Measurements from ENCODE around the gene C9orf85. TPM values are rescaled to one million over a fixed set of nuclear protein-coding genes. Genes with fewer than 3 reads are reported as not detected.
A peak's percentile ranks its signal among the peaks of the same experiment; 100 is the strongest.
"Not testable (repeated sequence)": the region's sequence is repeated elsewhere in the genome, so short reads cannot be mapped to it uniquely, and the experiment has no call there.

The C9orf85 gene
- total RNA-seq, 1 experiment from 2014 or later: 10.8 TPM

DNA sequence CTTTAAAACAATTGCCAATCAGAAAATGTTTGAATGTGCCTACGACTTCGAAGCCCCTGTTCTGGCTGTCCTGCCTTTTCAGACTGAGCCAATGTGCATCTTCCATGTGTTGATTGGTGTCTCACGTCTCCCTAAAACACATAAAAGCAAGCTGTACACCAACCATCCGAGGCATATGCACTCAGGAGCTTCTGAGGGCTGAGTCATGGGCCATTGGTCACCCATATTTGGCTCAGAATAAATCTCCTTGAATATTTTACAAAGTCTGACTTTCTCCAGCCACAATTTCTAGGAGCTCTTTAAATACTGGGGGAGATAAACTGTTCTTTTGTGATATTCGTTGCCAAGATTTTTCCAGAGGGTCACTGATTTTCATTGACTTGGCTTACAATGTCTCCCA is 95.1 kb downstream of the C9orf85 start:
- DNase-seq (ENCODE audit: low read depth): peak; percentile 5

DNA sequence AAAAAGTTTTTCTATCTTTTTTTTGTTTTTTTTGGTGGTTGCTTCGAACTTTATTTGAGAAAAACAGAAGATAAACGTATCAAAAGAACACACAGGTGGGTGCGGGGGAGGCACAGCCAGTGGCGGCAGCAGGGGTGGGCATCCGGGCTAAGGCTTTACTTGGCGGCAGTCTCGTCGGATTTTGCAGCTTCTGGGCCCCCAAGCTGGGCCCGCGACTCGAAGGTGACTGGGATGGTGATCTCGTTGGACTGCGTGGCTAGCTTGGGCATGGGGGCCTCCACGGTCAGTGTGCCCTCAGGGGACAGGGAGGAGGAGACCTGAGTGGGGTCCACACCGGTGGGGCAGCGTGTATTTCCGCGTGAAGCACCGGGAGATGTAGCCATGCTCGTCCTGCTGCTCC is 96.3 kb downstream of the C9orf85 start:
- not testable (repeated sequence) for DNase-seq (ENCODE audit: low read depth)

DNA sequence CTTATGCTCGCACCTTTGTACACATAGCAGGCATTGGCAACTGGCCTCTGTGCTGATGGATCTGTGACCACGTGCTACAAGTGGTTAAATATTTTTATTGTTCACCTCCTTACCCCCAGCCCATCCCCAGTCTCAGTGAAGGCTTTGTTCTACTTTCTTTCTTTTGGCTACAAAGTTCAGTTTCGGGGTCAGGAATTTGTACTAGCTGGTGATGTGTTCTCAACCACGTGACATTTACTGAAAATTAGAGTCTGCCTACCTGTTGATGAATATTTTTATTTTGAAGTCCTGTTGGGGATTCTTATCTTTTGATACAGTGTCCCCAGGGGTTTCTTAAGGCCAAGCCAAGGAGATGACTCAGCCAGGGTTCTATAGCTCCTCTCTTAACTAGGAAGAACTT is 101.2 kb downstream of the C9orf85 start:
- no peak for DNase-seq (ENCODE audit: low read depth)

DNA sequence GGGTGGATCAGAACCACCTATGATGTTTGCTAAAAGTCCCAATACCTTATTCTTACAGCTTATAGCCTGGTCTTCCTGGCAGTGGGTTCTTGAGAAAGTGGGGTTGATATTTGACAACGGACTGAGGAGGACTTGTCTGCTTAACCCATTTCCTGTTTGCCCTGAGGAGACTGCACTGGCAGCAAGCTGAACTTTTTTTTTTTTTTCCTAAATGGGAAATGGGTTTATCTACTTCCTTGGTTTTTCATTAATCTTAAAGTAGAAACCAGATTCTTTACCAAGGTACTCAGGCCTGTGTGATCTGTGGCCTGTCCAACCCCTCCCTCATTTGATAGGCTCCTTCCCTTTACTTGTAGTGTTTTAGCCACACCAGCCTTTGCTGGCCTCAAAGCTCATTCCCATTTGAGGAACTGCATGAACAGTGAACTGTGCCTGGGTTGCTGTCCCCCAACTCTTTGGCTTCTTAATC is 101.9 kb downstream of the C9orf85 start:
- DNase-seq (ENCODE audit: low read depth): no peak

DNA sequence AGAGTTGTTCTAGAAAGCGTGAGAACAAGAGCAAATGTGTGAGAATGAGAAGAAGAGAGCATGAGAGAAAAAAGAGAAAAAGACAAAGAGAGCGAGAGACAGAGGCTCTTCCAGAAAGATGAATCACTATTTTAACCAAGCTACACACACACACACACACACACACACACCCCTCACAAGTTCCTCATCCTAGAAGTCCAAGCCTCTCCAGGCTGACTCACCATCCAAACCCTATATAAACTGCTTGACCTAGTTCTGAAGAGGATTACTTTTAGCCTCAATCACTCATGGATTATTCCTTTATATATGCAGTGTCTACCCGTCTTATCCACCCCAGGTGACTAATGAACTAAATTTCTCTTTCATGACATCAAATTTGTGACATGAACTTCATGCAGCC is 111.4 kb downstream of the C9orf85 start:
- DNase-seq (ENCODE audit: low read depth): peak; percentile 52

Other genes starting within 250 kb of the C9orf85 start
- gene CEMIP2, start 143.1 kb upstream of the C9orf85 start, total RNA-seq (2014; rRNA removed; shearing (Covaris generic)): 17.2 and 26.3 TPM in 2 replicates
- 12.0 and 14.5 TPM in 2 replicates for gene ABHD17B, start 446 bp upstream of the C9orf85 start, total RNA-seq (2014; rRNA removed; shearing (Covaris generic))
- gene C9orf57, start 149.0 kb downstream of the C9orf85 start, total RNA-seq (2014; rRNA removed; shearing (Covaris generic)): not detected in 2 replicates
- under 0.01 and 0.20 TPM in 2 replicates for gene GDA, start 237.8 kb downstream of the C9orf85 start, total RNA-seq (2014; rRNA removed; shearing (Covaris generic))